SHP77 treated with DMSO at 0.1 percent for 48 hours (cell line): ENCODE results near the gene XRN2.
"Not testable (repeated sequence)": the region's sequence is repeated elsewhere in the genome, so short reads cannot be mapped to it uniquely, and the experiment has no call there.

Source experiments
- DNase-seq: peaks from one replicate; lab custom pipeline; 2025; lab: John Stamatoyannopoulos, UW

XRN2 gene

GRCh38 chr20:21389368-21389767 is 86.2 kb downstream of the XRN2 start:
- DNase-seq: no peak

DNA sequence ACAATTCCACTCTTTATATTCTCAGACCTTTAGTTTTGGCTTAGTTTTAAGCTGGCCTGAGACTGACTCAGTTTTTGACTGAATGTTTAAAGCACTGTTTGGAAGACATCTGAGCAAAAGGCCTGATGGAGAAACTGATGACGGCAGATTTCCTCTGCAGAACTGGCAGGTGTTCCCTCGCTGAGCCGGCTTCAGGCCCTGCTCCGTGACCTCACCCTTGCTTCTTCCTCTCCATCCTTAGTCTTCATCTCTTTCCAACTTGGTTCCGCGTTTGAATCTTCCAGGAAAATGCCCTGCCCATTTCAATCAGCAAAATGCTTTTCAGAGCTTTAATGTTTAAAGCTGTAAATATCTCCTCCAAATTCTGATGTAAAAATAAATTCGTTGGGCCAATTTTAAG is 87.6 kb downstream of the XRN2 start:
- DNase-seq: no peak

GRCh38 chr20:21391185-21391971 is 88.2 kb downstream of the XRN2 start:
- DNase-seq: no peak

DNA sequence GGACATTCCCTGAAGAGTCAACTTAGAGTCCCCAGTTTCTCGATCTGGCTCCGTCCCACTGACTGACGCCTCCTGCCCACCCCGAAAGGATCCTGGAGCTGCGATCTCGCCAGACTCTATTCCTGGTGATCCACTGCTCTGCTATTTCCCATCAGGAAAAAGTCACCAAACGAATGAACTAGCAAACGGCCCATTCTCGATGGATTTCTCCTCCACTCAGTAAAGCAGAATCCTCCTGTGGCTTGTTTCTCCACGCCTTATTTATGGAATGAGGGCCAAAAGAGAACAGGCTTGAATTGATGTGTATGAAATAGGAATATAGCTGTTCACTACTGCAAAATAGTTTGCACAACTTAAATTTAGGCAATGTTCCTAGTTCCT is 88.8 kb downstream of the XRN2 start:
- no peak for DNase-seq

DNA sequence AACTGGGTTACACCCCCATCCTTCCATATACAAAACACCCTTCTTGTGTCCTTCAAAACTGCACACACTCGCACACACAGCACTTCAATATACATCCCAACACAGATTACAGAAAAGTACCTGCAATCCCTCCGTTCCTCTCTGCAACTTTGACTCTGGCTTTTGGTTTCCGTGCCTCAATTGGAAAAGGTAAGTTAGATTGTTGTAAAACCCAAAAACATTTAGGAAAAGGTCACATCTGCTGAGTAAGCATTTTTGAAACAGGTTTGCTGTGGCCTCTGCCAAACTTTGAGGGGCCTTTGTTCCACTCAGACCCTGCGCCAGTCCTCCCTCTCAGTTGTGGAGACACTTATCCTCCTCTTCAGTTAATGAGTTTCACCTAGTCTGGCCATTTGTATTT is 90.0 kb downstream of the XRN2 start:
- no peak for DNase-seq

DNA sequence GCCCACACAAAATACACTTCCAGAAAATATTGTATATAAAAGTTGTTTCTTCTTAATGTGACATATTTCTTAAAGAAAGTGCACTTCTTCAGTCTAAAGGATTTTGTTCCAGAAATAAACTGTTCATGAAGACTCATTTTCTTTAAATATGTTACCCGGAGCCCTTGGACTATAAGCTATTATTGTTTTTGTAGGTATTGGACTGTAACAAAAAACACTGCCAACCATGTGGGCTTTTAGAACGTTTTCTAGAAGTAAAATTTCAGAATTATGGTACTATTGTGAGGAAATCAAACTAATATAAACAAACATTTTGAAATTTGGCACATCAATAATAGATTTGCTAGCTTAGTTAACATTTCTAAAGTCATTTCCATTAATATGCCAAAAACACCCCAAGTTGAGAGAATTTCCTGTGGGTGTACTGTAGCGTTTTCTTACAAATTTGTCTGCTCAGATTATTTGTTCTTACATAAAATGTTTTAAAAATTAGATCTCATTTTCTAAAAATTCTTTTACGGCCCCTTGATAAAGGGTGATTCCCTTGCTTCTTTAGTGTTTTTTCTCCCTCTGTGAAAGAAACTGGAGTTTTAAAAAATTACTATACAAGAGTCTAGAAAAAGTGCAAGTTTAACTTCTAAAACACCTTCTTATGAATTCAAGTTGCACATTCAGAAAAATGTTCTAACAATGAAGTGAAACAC is 90.8 kb downstream of the XRN2 start:
- DNase-seq: no peak

GRCh38 chr20:21394551-21394950 is 91.4 kb downstream of the XRN2 start:
- no peak for DNase-seq

- no peak for DNase-seq
These were observed 92.0 kb downstream of the XRN2 start for GRCh38 chr20:21395051-21395665.

DNA sequence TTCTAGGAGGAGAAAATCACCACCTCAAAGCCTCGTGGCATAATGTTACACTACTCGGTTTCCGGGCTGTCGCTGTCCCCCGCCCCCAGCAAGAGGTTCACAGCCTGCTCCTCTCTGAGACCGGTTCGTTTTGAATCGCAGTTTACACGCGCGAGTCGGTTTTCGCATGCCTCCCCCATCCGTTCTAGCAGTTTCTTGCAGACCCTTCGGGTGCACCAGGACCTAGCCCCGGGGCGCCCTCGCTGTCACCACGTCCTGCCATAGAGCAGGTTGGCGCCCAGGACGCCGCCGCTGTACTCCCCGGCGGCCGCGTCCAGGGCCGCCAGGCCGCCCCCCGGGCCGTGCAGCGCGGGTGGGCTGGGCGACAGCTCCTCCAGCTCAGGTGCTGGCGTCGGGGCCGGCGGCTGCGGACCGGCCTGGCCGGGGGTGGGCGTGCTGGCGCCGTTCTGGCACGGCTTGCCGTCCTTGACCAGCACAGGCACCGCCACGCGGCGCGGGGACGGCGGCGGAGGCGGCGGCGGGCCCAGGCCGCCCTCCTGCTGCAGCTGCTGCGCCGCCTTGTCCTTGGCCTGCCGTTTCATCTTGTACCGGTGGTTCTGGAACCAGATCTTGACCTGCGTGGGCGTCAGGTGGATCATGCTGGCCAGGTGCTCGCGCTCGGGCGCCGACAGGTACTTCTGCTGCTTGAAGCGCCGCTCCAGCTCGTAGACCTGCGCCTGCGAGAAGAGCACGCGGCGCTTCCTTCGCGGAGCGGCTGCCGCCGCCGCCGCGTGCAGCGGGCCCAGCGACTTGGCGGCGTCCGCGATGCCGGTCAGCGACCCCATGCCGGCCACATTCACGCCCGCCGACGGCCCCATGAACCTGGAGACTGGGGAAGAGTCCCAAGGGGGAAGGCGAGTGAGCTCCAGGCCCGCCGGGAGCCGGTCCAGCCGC is 92.8 kb downstream of the XRN2 start:
- no peak for DNase-seq

DNA sequence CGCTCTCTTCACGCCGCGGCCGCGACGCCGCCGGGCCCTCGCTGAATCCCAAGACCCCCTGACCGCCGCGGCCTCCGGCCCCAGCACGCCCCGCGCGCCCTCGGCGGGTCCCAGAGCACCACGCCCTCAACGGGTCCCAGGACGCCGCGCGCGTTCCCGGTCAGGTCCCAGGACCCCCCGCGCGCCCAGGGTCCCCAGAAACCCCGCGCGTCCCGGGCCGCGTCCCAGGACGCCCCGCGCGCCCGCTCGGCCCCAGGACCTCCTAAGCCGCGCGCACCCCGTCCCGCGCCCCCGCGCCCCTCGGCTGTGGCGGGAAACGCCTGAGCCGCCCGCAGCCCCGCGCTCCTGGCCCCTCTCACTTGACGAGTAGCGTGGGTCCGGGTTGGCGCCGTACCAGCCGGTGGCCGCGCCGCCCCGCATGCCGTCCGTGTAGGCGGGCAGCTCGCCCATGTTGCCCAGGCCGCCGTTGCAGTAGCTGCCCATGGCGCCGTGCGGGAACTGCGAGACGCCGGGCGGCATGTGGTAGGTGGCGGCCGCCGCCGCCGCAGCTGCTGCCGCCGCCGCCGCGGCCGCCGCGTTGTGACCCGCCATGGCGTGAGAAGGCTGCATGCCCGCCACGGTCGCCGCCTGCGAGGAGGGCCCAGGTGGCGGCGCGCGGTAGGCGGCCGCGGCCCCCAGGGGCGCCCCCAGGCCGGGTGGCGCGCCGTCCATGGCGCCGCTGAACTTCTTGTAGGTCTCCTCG is 93.6 kb downstream of the XRN2 start:
- no peak for DNase-seq

DNA sequence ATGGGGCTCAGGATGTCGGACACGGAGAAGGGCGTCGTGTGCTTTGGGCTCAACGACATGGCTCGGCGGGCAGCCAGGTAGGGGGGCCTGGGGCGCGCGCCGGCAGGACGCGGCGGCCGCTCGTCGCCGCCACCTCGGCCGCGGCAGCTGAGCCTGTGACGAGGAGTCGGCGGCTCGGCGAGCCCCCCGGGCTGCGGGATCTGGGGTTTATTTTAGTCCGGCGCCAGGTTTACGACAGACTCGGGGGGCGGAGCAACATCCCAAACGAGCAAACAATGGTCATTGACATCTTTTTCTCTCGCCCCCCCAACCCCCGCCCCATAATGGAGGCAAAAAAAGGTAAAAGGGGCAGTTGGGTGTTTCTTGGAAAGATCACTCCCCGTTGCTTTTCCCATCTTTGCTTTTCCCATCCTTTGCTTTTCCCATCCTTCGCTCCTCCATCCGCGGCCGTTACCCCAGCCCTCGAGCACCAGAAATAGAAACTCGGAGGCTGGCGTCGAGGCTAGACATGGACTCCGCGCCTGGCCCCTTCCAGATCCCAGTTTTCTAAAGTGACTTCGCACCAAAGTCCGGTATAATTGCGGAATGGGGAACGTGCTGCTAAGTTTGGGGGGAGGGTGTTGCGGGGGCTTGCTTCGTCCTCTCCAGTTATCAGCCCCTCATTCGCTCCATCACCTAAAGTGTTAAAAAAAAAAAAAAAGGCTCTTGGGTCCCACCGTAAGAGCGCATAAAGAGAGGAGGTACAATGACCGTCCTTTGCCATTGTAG is 94.4 kb downstream of the XRN2 start, which contains the start of gene NKX2-4:
TSS of gene NKX2-4 (minus strand) at position 186 of the 768 bp plus-strand sequence. CDS start at position 59, 127 bp downstream.
- DNase-seq: no peak

GRCh38 chr20:21398109-21399004 is 95.2 kb downstream of the XRN2 start:
- DNase-seq: no peak

- DNase-seq: no peak
These were observed 95.9 kb downstream of the XRN2 start for GRCh38 chr20:21399005-21399475.

DNA sequence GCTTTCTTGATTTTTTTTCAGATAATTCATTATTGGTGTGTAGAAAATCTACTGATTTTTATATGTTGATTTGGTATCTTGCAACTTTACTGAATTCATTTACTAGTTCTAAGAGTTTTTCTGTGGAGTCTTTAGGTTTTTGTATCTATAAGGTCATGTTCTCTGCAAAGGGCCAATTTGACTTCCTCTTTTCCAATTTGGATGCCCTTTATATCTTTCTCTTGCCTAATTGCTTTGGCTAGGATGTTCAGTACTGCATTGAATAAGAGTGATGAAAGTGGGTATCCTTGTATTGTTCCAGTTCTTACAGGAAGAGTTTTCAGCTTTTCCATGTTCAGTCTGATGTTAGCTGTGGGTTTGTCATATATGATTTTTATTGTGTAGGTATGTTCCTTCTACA is 108.6 kb downstream of the XRN2 start:
- DNase-seq: no peak

DNA sequence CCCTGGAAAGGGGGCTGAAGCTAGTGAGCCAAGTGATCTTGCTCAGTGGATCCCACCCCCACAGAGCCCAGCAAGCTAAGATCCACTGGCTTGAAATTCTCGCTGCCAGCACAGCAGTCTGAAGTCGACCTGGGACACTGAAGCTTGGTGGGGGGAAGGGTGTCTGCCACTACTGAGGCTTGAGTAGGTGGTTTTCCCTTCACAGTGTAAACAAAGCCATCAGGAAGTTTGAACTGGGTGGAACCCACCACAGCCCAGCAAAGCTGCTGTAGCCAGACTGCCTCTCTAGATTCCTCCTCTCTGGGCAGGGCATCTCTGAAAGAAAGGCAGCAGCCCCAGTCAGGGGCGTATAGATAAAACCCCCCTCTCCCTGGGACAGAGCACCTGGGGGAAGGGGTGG is 110.9 kb downstream of the XRN2 start:
- not testable (repeated sequence) for DNase-seq

DNA sequence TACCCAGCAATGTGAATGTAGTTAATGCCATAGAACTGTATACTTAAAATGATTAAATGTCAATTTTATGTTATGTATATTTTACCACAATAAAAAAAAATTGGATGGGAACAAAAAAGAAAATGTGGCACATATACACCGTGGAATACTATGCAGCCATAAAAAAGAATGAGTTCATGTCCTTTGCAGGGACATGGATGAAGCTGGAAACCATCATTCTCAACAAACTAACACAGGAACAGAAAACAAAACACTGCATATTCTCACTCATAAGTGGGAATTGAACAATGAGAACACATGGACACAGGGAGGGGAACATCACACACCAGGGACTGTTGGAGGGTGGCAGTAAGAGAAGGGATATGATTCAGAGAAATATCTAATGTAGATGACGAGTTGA is 116.0 kb downstream of the XRN2 start:
- not testable (repeated sequence) for DNase-seq

DNA sequence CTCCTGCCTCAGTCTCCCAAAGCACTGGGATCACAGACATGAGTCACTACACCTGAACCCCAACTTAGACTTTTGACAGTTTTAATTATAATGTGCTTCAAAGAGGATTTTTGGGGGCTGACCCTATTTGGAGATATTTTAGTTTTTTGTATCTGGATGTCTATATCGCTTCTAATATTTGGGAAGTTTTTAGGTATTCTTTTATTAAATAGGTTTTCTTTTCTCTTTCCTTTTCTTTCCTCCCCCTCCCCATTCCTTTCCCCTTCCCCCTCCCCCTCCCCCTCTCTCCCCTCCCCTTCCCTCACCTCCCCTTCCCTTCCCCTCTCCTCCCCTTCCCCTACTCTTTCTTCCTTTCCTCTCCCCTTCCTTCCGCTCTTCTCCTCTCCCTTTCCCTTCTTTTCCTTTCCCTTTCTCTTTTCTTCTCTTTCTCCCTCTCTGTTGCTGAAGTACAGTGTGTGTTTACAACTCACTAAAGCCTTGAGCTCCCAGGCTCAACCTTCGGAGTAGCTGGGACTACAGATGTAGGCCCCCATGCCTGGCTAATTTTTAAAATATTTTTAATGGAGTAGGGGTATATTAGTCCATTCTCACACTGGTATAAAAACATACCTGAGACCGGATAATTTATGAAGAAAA is 118.6 kb downstream of the XRN2 start:
- DNase-seq: no peak

DNA sequence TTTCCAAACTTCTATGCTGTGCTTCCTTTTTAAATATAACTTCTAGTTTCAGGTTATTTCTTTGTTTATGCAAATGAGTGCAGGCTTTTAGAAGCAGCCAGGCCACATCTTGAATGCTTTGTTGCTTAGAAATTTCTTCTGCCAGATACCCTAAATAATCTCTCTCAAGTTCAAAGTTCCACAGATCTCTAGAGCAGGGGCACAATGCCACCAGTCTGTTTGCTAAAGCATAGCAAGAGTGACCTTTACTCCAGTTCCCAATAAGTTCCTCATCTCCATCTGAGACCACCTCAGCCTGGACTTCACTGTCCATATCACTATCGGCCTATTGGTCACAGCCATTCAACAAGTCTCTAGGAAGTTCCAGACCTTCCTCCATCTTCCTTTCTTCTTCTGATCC is 120.6 kb downstream of the XRN2 start:
- DNase-seq: not testable (repeated sequence)

GRCh38 chr20:21424846-21425245 is 121.7 kb downstream of the XRN2 start:
- DNase-seq: no peak
